HEK293T (cell line): ENCODE results near the gene PRIM2.

Source experiments
- ARNT ChIP-seq: fragments of 450-650 bp; IDR thresholded peaks from 2 replicates; pipeline ENCODE4 v1.6.1; 2017; ENCODE audit warnings: mild to moderate bottlenecking
- BHLHE40 ChIP-seq: fragments of 450-650 bp; IDR thresholded peaks from 2 replicates; pipeline ENCODE4 v1.6.1; 2016; ENCODE audit warnings: mild to moderate bottlenecking, moderate library complexity, borderline replicate concordance
- ELF4 ChIP-seq: fragments of 450-650 bp; IDR thresholded peaks from 2 replicates; pipeline ENCODE4 v1.6.1; 2017; ENCODE audit warnings: antibody characterized with exemption
- FOXA1 ChIP-seq: fragments of 450-650 bp; IDR thresholded peaks from 2 replicates; pipeline ENCODE4 v1.6.1; 2016; ENCODE audit warnings: mild to moderate bottlenecking
- FOXK2 ChIP-seq: fragments of 450-650 bp; IDR thresholded peaks from 2 replicates; pipeline ENCODE4 v1.6.1; 2016; ENCODE audit warnings: mild to moderate bottlenecking
- FOXM1 ChIP-seq: fragments of 450-650 bp; IDR thresholded peaks from 2 replicates; pipeline ENCODE4 v1.6.1; 2017; ENCODE audit warnings: mild to moderate bottlenecking, borderline replicate concordance
- HDGF ChIP-seq: fragments of 450-650 bp; IDR thresholded peaks from 2 replicates; pipeline ENCODE4 v1.6.1; 2017; ENCODE audit warnings: antibody characterized with exemption, borderline replicate concordance
- L3MBTL2 ChIP-seq: fragments of 450-650 bp; conservative IDR thresholded peaks from 2 replicates; pipeline ENCODE4 v1.6.1; 2016; ENCODE audit warnings: mild to moderate bottlenecking
- LEF1 ChIP-seq: fragments of 450-650 bp; IDR thresholded peaks from 2 replicates; pipeline ENCODE4 v1.6.1; 2017; ENCODE audit warnings: mild to moderate bottlenecking, borderline replicate concordance
- SP1 ChIP-seq: fragments of 450-650 bp; IDR thresholded peaks from 2 replicates; pipeline ENCODE4 v1.6.1; 2017
- SUZ12 ChIP-seq: fragments of 450-650 bp; IDR thresholded peaks from 2 replicates; pipeline ENCODE4 v1.6.1; 2016; ENCODE audit warnings: mild to moderate bottlenecking
- TARDBP ChIP-seq: fragments of 450-650 bp; IDR thresholded peaks from 2 replicates; pipeline ENCODE4 v1.6.1; 2016
- ZNF384 ChIP-seq: fragments of 450-650 bp; IDR thresholded peaks from 2 replicates; pipeline ENCODE4 v1.6.1; 2016
- TF ChIP-seq, protein P1 (sequence below): fragments of 450-650 bp; IDR thresholded peaks from 2 replicates; pipeline ENCODE4 v1.6.1; 2016

DNA sequence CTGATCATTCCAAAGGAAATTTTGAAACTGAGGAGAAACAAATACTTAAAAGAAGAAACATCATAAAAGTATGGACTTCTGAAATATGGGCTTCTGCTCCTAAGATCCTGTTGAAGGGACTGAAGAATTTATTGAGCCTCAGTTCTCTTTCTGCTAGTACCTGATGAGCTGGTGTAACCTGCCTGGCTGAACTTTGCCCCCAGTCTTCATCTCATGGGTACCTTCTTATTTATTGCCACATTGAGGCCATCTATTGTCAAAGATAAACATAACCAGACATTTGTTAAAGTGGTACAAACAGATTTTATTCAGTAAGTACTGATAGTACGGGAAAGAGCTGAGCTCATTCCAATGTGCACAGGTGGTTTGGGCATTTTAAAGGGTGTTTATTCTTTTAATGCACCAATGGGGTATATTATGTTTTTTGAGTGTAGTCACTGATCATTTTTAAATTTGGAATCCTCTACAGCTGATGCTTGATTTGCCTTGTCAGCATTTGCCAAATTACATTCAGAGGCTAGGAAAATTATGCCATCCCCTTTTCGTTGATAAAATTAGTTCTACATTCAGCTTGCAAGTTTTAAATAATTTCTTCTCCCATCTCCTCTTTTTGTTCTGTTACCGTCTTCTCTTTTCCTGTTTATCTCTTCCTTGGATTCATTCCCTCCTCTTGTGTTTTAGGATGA, 118.2 kb downstream of the PRIM2 start:
- no peak for TF ChIP-seq SP1
- no peak for TF ChIP-seq ZNF384
- TF ChIP-seq FOXM1: no peak
- TF ChIP-seq HDGF: no peak
- no peak for TF ChIP-seq LEF1
- TF ChIP-seq FOXK2: no peak
- no peak for TF ChIP-seq BHLHE40
- TF ChIP-seq, protein P1, sequence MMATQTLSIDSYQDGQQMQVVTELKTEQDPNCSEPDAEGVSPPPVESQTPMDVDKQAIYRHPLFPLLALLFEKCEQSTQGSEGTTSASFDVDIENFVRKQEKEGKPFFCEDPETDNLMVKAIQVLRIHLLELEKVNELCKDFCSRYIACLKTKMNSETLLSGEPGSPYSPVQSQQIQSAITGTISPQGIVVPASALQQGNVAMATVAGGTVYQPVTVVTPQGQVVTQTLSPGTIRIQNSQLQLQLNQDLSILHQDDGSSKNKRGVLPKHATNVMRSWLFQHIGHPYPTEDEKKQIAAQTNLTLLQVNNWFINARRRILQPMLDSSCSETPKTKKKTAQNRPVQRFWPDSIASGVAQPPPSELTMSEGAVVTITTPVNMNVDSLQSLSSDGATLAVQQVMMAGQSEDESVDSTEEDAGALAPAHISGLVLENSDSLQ: no peak
- TF ChIP-seq FOXA1: no peak
- TF ChIP-seq SUZ12: no peak
- TF ChIP-seq TARDBP: no peak
- no peak for TF ChIP-seq ARNT
- no peak for TF ChIP-seq L3MBTL2
- no peak for TF ChIP-seq ELF4
